KMS-11 (cell line): Measurements from ENCODE around the gene SDHA.
"Not testable (repeated sequence)": the region's sequence is repeated elsewhere in the genome, so short reads cannot be mapped to it uniquely, and the experiment has no call there.

Experiments used
- H2AFZ ChIP-seq: fragments of 200-600 bp; sonication (generic); 2 replicates; pipeline ENCODE4 v1.6.1; 2016; ENCODE audit warnings: antibody characterized with exemption, mixed run types, low read depth
- H3K27ac ChIP-seq: fragments of 200-600 bp; sonication (generic); 2 replicates; pipeline ENCODE4 v1.6.1; 2016; ENCODE audit warnings: mild to moderate bottlenecking, mixed run types
- H3K27me3 ChIP-seq: fragments of 200-600 bp; sonication (generic); 2 replicates; pipeline ENCODE4 v1.6.1; 2017; ENCODE audit warnings: mild to moderate bottlenecking, low read depth, mixed run types, moderate library complexity; ENCODE audit not compliant: insufficient read depth
- H3K36me3 ChIP-seq: fragments of 200-600 bp; sonication (generic); 2 replicates; pipeline ENCODE4 v1.6.1; 2017; ENCODE audit warnings: mild to moderate bottlenecking, mixed run types; ENCODE audit not compliant: insufficient read depth
- H3K4me1 ChIP-seq: fragments of 200-600 bp; sonication (generic); 2 replicates; pipeline ENCODE4 v1.6.1; 2016; ENCODE audit warnings: mild to moderate bottlenecking, low read depth, mixed run types; ENCODE audit not compliant: poor library complexity, severe bottlenecking
- H3K4me2 ChIP-seq: fragments of 200-600 bp; sonication (generic); 2 replicates; pipeline ENCODE4 v1.7.0; 2016; ENCODE audit warnings: mild to moderate bottlenecking, mixed run types
- H3K4me3 ChIP-seq: fragments of 200-600 bp; sonication (generic); IDR thresholded peaks from 2 replicates; pipeline ENCODE4 v1.6.1; 2017; ENCODE audit warnings: low read depth, low read length, mixed read lengths; ENCODE audit not compliant: insufficient read depth
- H3K79me2 ChIP-seq: fragments of 200-600 bp; sonication (generic); 2 replicates; pipeline ENCODE4 v1.6.1; 2016; ENCODE audit warnings: low read depth, mixed run types; ENCODE audit not compliant: insufficient read depth
- H3K9ac ChIP-seq: fragments of 200-600 bp; sonication (generic); 2 replicates; pipeline ENCODE4 v1.6.1; 2016; ENCODE audit warnings: mild to moderate bottlenecking, mixed run types
- H4K20me1 ChIP-seq: fragments of 200-600 bp; sonication (generic); 2 replicates; pipeline ENCODE4 v1.6.1; 2016; ENCODE audit warnings: mild to moderate bottlenecking, mixed run types; ENCODE audit not compliant: insufficient read depth
- CTCF ChIP-seq: fragments of 200-600 bp; sonication (generic); conservative IDR thresholded peaks from 2 replicates; pipeline ENCODE4 v1.6.1; 2017; ENCODE audit warnings: low read depth, mild to moderate bottlenecking, antibody characterized with exemption, low read length, moderate library complexity, mixed read lengths

The SDHA gene

GRCh38 chr5:285991-286557 lies 68.0 kb downstream of the SDHA start:
- H4K20me1 ChIP-seq = no peaks in the 10 kb centered on the region
- no peak overlapping the region for H3K4me3 ChIP-seq
- H3K4me1 ChIP-seq = no peaks in the 10 kb centered on the region
- H3K36me3 ChIP-seq = no peaks in the 10 kb centered on the region
- TF ChIP-seq CTCF = no peak
- no peak overlapping the region for H3K9ac ChIP-seq
- no peaks in the 10 kb centered on the region for H3K27me3 ChIP-seq
- H2AFZ ChIP-seq = no peak overlapping the region
- no peak overlapping the region for H3K27ac ChIP-seq
- H3K79me2 ChIP-seq = peaks cover 70% of the 10 kb centered on the region
- no peak overlapping the region for H3K4me2 ChIP-seq

GRCh38 chr5:290200-290599 lies 72.1 kb downstream of the SDHA start:
- H4K20me1 ChIP-seq = not testable (repeated sequence)

GRCh38 chr5:291345-291744 lies 73.2 kb downstream of the SDHA start:
- H2AFZ ChIP-seq, H4K20me1 ChIP-seq, H3K4me1 ChIP-seq, H3K27ac ChIP-seq, H3K9ac ChIP-seq, H3K4me2 ChIP-seq, H3K36me3 ChIP-seq, H3K4me3 ChIP-seq, H3K27me3 ChIP-seq: not testable (repeated sequence)
- peaks cover 34% of the 10 kb centered on the region; the same call in 1 of the 2 replicates for H3K79me2 ChIP-seq

More at GRCh38 chr5:290200-290599, 72.1 kb downstream of the SDHA start:
- H3K4me3 ChIP-seq, H3K36me3 ChIP-seq, H3K9ac ChIP-seq, H2AFZ ChIP-seq, H3K27ac ChIP-seq, H3K4me2 ChIP-seq, H3K4me1 ChIP-seq, H3K27me3 ChIP-seq: not testable (repeated sequence)
- peaks cover 46% of the 10 kb centered on the region for H3K79me2 ChIP-seq

- not testable (repeated sequence) for H3K79me2 ChIP-seq, H3K9ac ChIP-seq, H3K36me3 ChIP-seq, H3K4me1 ChIP-seq, H3K27ac ChIP-seq, H3K27me3 ChIP-seq, H4K20me1 ChIP-seq, H3K4me3 ChIP-seq, H3K4me2 ChIP-seq, H2AFZ ChIP-seq
These were observed 76.7 kb downstream of the SDHA start for GRCh38 chr5:294788-295187.

GRCh38 chr5:296207-296606 lies 78.1 kb downstream of the SDHA start:
- H3K27me3 ChIP-seq, H4K20me1 ChIP-seq, H3K9ac ChIP-seq, H3K79me2 ChIP-seq, H3K4me1 ChIP-seq, H2AFZ ChIP-seq, H3K4me3 ChIP-seq, H3K36me3 ChIP-seq, H3K27ac ChIP-seq, H3K4me2 ChIP-seq: not testable (repeated sequence)

GRCh38 chr5:296954-297353 lies 78.8 kb downstream of the SDHA start:
- not testable (repeated sequence) for H3K79me2 ChIP-seq, H3K27me3 ChIP-seq, H3K4me3 ChIP-seq, H2AFZ ChIP-seq, H3K4me2 ChIP-seq, H3K36me3 ChIP-seq, H4K20me1 ChIP-seq, H3K27ac ChIP-seq, H3K9ac ChIP-seq
- H3K4me1 ChIP-seq = peaks cover 13% of the 10 kb centered on the region

- H3K4me1 ChIP-seq = peaks cover 18% of the 10 kb centered on the region
- not testable (repeated sequence) for H3K79me2 ChIP-seq, H3K27ac ChIP-seq, H3K27me3 ChIP-seq, H3K36me3 ChIP-seq, H4K20me1 ChIP-seq, H3K4me2 ChIP-seq, H3K9ac ChIP-seq, H3K4me3 ChIP-seq, H2AFZ ChIP-seq
These were observed 79.3 kb downstream of the SDHA start for GRCh38 chr5:297448-297847.

GRCh38 chr5:297991-298736 lies 80.0 kb downstream of the SDHA start:
- not testable (repeated sequence) for H3K27me3 ChIP-seq, H3K4me3 ChIP-seq, H3K27ac ChIP-seq, H3K9ac ChIP-seq, H3K4me2 ChIP-seq, H3K79me2 ChIP-seq, H2AFZ ChIP-seq, H3K36me3 ChIP-seq, H4K20me1 ChIP-seq
- peaks cover 22% of the 10 kb centered on the region for H3K4me1 ChIP-seq
